HS-27A (cell line): ENCODE results near the gene CLVS2.

ENCODE experiments used
- DNase-seq: peaks from one replicate; pipeline ENCODE4 v3.0.0-alpha.2; 2012; ENCODE audit warnings: low read depth, missing footprints

CLVS2 gene

DNA sequence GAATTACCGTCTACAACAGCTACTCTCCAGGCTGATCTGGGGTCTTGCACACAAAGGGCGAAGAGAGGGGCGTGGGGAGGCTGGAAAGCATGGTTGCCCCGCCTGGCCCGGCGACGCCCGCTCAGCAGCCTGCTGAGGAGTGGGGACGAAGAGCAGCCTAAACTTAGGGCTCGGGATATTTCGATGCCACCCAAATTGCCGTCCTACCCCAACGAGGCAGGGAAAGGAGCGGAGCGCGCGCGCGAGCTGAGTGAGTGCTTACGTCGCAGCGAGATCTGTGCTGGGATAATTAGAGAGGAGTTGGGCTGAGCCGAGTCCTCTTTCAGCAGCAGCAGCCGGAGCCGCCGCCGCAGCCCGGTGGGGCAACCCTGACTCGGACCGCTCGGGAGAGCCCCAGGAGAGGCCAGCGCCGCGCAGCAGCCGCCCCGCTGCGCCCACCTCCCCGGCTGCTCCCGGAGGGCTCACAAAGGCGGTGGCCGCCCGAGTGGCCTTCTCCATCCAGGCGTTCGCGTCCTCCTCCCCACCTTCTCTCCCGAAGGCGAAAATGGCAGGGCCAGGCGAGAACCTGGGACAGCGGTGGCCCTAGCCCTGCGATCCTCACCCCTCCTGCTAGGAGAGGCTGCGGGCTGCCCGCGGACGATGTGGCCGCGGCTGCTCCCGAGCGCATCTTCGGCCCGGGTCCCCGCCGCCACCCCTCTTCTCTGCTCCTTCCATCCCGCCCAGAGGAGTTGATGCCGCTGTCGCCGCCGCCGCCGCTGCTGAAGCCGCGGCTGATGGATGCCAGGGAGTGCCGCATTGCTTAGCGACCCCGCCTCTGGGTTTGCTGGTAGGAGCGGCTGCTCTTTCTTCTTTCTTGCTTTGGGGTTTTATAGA, at the start of gene CLVS2:
Gene CLVS2 (plus strand): TSS at position 315 of the 873 bp plus-strand sequence. CDS start 1,543 bp downstream, outside the sequence.
- no peak for DNase-seq

- DNase-seq: no peak
Measured at GRCh38 chr6:122947355-122947754, 48.7 kb upstream of the CLVS2 start.

DNA sequence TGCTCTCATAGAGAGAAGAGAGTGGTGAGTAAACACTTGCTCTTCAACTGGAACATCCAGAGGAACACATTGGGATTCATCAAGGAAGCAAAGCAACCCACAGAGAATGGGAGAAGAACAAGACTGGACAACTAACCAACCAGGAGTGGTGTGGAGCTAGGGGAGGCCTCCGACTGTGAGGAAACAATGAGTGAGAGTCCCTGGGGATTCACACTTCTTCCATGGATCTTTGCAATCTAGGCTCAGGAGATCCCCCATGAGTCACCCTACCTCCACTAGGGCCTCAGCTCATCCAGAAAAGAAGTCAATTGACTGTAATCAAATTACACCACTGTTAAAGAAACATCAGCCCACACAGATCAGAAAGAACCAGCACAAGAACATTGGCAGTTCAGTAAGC, 42.3 kb upstream of the CLVS2 start:
- DNase-seq: no peak

- no peak for DNase-seq
Measured at GRCh38 chr6:122956376-122956775, 39.7 kb upstream of the CLVS2 start.

- no peak for DNase-seq
Measured at GRCh38 chr6:122962000-122962624, 33.9 kb upstream of the CLVS2 start.

DNA sequence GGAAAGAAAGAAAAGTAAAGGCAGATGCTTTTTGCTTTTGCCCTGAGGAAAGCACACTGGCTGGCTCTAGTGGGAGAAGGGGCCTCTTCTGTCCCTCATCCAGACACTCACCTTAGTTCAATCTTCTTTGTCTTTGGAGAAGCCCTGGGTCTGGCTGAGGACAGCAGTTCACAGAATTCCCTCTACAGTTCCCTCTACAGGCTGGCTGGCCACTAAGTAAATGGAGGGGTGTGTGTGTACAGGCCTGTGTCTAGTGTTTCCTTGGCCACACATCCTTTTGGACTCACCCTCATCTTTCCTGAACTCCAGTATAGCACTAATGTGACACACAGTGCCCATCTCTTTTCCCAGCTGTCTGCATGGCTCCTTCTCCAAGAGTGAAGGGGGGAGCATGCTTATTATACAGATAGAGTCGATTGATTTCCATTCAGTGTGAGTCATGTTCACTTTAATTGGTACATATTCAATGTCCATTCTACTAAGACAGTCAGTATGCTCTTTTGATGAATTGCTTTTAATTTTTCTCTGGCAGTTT, 26.0 kb upstream of the CLVS2 start:
- no peak for DNase-seq

- no peak for DNase-seq
Measured at GRCh38 chr6:122977180-122977579, 18.9 kb upstream of the CLVS2 start.

DNA sequence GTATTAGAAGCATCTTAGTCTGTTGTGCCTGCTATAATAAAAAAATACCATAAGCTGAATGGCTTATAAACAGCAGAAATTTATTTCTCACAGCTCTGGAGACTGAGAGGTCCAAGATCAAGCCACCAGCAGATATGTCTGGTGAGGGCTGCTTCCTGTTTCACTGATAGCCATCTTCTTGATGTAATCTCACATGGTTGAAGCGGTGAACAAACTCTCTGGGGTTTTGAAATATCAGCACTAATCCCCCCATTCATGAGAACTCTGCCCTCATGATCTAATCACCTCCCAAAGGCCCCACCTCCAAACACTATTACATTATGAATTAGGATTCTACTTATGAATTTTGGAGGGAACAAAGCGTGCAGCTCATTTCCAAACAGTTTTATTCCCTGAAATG, 11.6 kb upstream of the CLVS2 start:
- no peak for DNase-seq

- no peak for DNase-seq
Measured at GRCh38 chr6:122994256-122994655, 1.8 kb upstream of the CLVS2 start.

DNA sequence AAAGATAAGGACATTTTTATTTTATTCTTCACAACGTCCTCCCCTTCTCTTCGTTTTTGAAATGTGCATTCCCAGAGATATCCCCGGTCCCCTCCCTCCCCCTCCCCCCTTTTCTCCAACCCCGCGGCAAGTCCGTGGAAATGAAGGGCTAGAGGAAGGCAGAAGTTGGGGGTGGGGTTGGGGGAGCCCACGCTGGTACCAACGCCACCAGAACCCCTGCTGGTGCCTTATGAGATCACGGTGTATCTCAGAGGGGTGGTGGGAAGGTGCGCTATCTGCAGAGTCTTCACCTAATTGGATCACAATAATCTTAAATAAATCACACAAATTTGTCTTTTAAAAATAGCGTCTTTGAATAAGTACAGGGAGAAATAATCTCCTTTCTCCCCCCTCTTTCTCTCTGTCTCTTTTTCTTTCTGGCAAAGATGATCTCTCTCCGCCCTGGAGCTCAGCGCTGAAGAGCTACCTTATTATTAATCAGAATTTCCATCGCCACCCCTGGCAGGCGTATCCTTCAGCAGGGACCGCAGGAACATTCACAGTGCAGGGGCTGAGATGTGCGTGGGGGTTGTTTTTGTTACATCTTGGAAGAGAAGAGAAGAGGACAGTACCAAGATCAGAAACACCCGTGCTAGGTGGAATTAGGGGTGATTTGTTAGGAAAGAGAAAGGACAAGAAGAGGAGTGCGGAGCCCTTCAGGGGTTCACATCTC, 915 bp downstream of the CLVS2 start:
- DNase-seq: no peak

DNA sequence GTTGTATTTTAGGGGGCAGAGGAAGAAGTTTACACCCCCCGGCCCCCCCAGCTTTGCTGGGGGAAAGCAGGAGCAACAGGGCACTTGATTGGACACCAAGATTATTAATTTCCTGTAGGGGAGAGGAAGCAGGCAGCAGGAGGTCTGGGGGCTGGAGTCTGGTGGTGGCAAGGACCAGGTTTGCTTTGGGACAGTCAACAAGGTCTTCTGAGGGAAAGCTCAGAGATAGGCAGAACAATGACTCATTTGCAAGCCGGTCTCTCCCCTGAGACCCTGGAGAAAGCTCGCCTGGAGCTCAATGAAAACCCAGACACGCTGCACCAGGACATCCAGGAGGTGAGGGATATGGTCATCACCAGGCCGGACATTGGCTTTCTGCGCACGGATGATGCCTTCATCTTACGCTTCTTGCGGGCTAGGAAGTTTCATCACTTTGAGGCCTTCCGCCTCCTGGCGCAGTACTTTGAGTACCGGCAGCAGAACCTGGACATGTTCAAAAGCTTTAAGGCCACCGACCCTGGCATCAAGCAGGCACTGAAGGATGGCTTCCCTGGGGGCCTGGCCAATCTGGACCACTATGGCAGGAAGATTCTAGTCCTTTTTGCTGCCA, 1.6 kb downstream of the CLVS2 start:
- DNase-seq: no peak

DNA sequence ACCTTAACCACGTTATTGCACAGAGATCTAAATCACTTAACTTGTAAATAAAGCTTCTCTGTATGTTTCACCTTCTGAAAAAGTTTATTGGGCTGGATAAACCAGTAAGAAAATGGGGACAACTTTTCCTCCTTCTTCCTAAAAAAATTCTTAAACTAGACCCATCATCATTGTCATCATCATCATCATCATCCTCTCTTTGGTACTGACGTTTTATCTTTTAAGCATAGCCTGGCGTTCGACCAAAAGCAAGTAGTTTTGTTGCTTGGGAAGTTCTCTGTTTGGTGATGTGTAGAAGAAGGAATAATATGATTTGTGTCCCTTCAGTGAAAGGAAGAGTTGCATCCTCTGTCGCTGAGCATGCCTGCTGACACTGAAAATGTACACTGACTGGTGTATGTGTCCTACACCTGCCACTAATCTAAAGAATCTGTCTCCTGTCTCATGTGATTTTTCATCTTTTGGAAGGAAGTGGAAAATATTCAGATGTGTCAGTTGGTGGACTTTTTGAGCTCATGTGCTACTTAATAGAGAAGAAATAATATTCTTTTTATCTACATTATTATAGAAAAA, 2.5 kb downstream of the CLVS2 start:
- DNase-seq: no peak

- no peak for DNase-seq
Measured at GRCh38 chr6:123000244-123000770, 4.3 kb downstream of the CLVS2 start.

DNA sequence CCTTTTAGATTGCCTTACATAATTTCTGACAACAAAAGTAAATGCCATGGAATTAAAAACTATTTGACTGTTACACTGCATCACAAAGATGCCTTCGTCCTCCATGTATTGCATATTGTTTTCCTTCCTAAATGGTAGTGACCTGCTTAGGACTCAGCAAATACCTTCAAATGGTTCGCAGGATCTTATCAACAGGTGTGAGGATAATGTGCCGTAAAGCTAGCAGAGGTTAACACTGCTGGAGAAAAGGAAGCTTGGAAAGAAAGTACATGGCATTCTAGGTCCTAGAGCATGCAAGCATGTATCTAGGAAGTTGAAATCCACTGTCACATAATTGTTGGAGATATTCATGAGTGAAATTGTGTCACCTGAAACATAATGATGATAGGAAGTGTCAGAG, 5.5 kb downstream of the CLVS2 start:
- no peak for DNase-seq

- no peak for DNase-seq
Measured at GRCh38 chr6:123007885-123008284, 11.8 kb downstream of the CLVS2 start.

DNA sequence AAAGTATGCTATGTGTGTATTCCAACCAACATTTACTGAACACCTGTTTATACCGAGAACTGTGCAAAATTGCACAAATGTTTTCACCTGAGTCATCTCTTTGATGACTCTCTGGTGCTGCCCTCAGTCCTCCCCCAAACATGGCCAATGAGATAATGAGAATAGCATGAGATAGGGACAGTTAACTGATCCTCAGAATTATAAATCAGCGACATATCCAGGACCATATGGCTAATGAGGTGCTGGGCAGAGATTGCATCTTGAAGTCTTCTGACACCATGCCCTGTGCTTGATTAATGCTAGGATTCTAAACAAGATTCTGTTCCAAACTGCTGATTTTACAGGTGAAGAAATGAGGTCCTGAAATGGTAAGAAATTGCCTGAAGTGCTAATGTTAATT, 13.0 kb downstream of the CLVS2 start:
- no peak for DNase-seq

- DNase-seq: no peak
Measured at GRCh38 chr6:123014835-123015234, 18.8 kb downstream of the CLVS2 start.

GRCh38 chr6:123016431-123017103, 20.5 kb downstream of the CLVS2 start:
- no peak for DNase-seq

DNA sequence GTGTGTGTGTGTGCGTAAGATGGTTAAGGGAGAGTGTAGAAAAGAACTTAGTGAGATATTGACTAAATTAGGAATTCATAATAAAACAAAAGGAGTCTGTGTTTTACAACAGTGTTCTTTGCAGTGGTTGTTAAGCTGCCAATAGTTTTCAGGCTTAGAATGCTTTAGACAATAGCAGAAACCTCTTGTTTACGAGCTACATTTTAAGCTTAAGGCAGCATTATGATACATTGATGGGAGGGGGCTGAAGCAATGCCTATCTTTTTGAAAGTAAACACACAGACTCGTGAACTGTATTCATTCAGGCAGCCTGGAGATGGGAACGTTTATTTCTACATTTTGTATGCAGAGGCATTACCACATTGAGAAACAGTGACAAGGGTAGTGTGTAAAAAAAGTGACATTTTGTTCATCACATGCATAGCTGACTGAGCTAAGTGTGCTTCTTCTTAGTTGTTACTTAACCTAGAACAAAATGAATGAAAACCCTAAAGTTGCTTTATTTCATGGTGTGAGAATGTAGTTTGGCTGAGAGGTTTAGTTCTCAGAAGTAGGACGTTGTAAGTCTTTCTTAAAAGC, 21.2 kb downstream of the CLVS2 start:
- no peak for DNase-seq

GRCh38 chr6:123022975-123023374, 26.9 kb downstream of the CLVS2 start:
- no peak for DNase-seq

GRCh38 chr6:123024976-123025375, 28.9 kb downstream of the CLVS2 start:
- DNase-seq: no peak
